DOHH2 (cell line): ENCODE measurements around the gene ASXL1.

ENCODE experiments used
- H3F3A ChIP-seq: fragments of 200-600 bp; sonication (generic), shearing (Covaris generic); 2 replicates; pipeline ENCODE4 v1.6.0; 2016; ENCODE audit warnings: antibody characterized with exemption, mild to moderate bottlenecking; ENCODE audit not compliant: control insufficient read depth, insufficient read depth
- H3K27ac ChIP-seq: fragments of 200-600 bp; sonication (generic); 2 replicates; pipeline ENCODE4 v1.5.1; 2014; ENCODE audit warnings: low read depth, mild to moderate bottlenecking, low read length, moderate library complexity
- H3K27me3 ChIP-seq: fragments of 200-600 bp; sonication (generic); 2 replicates; pipeline ENCODE4 v1.6.1; 2014; ENCODE audit warnings: mild to moderate bottlenecking, low read length, mixed read lengths; ENCODE audit not compliant: control insufficient read depth
- H3K36me3 ChIP-seq: fragments of 200-600 bp; sonication (generic); 2 replicates; pipeline ENCODE4 v1.6.1; 2014; ENCODE audit warnings: mild to moderate bottlenecking, low read length, moderate library complexity, mixed read lengths; ENCODE audit not compliant: control insufficient read depth
- H3K4me1 ChIP-seq: fragments of 200-600 bp; sonication (generic); 2 replicates; pipeline ENCODE4 v1.6.1; 2014; ENCODE audit warnings: mild to moderate bottlenecking, low read length, mixed read lengths; ENCODE audit not compliant: control insufficient read depth
- H3K4me2 ChIP-seq: fragments of 200-600 bp; sonication (generic); 2 replicates; pipeline ENCODE4 v1.6.0; 2014; ENCODE audit warnings: mild to moderate bottlenecking, low read length, moderate library complexity
- H3K4me3 ChIP-seq: fragments of 200-600 bp; sonication (generic); 2 replicates; pipeline ENCODE4 v1.5.1; 2014; ENCODE audit warnings: mild to moderate bottlenecking, low read length, mixed read lengths
- H3K79me2 ChIP-seq: fragments of 200-600 bp; sonication (generic); 2 replicates; pipeline ENCODE4 v1.6.1; 2014; ENCODE audit warnings: mild to moderate bottlenecking, low read length, mixed read lengths; ENCODE audit not compliant: control insufficient read depth
- H3K9me2 ChIP-seq: fragments of 200-600 bp; sonication (generic); replicated peaks from 2 replicates; pipeline ENCODE4 v1.6.1; 2014; ENCODE audit warnings: mild to moderate bottlenecking, low read length, mixed read lengths; ENCODE audit not compliant: control insufficient read depth
- H3K9me3 ChIP-seq: fragments of 200-600 bp; sonication (generic); 2 replicates; pipeline ENCODE4 v1.6.1; 2014; ENCODE audit warnings: antibody characterized with exemption, low read length, mixed read lengths; ENCODE audit not compliant: control insufficient read depth, insufficient read depth
- H4K20me1 ChIP-seq: fragments of 200-600 bp; sonication (generic); 2 replicates; pipeline ENCODE4 v1.6.0; 2014; ENCODE audit warnings: low read depth, mild to moderate bottlenecking, antibody characterized with exemption, low read length, moderate library complexity; ENCODE audit not compliant: control insufficient read depth, insufficient read depth
- CTCF ChIP-seq: fragments of 200-600 bp; sonication (generic); IDR thresholded peaks from one replicate; pipeline ENCODE4 v1.5.1; 2014; ENCODE audit warnings: antibody characterized with exemption, mild to moderate bottlenecking, low read depth, low read length; ENCODE audit not compliant: poor library complexity, severe bottlenecking
- EZH2phosphoT487 ChIP-seq: fragments of 200-600 bp; sonication (generic); IDR thresholded peaks from 2 replicates; pipeline ENCODE4 v1.6.1; 2017; ENCODE audit warnings: borderline replicate concordance, mild to moderate bottlenecking, antibody characterized with exemption, low read length, moderate library complexity, mixed read lengths

ASXL1 gene

DNA sequence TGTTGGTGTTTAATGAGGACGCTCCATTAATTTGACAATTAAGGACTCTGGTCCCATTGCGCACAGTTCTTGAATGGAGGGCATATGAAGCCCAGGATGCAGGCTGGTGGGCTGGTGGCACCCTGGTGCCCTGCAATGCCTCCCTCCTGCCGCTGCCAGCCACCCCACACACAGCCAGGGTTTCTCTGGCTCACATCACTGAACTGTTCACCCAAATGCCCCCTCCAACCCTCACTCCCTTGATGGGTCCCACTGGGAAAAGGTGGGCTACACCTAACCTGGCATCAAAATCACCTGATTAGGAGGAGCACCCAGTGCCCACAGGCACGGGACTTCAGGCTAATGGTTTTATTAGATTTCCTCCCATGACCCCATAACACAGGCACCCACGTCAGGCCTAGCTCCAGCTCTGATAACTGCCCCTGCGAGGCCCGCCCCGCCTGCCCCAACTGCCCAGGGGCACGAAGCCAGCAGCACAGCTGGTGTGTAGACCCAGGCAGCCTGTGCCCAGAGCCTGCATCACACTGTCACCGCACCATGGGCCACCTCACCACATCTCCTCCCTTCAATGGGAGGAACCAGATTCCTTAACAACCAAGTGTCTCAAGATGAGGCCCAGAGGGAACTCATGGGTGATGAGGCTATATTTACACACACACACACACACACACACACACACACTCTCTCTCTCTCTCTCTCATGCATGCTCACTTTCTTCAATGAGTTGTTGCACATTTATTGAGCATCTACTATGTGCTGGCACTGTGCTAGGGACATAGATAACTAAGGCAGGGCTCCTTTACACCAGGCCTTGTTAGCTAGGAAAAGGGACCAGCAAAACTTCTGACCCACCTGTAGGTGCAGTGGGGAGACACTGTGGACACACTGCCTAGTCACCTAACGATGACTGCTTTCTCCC, 119.7 kb downstream of the ASXL1 start:
- Histone ChIP-seq H3K36me3 (no peaks in the 10 kb centered on the region), H3K27me3 (peaks cover 8% of the 10 kb centered on the region), H4K20me1 (no peaks in the 10 kb centered on the region; the same call in 1 of the 2 replicates), H3K4me2 (no peak overlapping the region), H3K27ac (no peak overlapping the region), H3K9me2 (no peaks in the 10 kb centered on the region), H3K4me3 (no peak overlapping the region), H3F3A (peaks cover 4% of the 10 kb centered on the region; the same call in 1 of the 2 replicates), H3K4me1 (peaks cover 18% of the 10 kb centered on the region), H3K9me3 (no peaks in the 10 kb centered on the region), H3K79me2 (no peaks in the 10 kb centered on the region)
- no peak for TF ChIP-seq CTCF
- no peak for TF ChIP-seq EZH2phosphoT487

GRCh38 chr20:32478576-32478975, 120.4 kb downstream of the ASXL1 start:
- H4K20me1 ChIP-seq = no peaks in the 10 kb centered on the region; the same call in 1 of the 2 replicates
- TF ChIP-seq CTCF = no peak
- no peak for TF ChIP-seq EZH2phosphoT487

GRCh38 chr20:32479012-32479411, 120.9 kb downstream of the ASXL1 start:
- Histone ChIP-seq H3K27me3 (peaks cover 8% of the 10 kb centered on the region), H3K4me3 (no peak overlapping the region), H3K27ac (no peak overlapping the region), H3K36me3 (no peaks in the 10 kb centered on the region), H3F3A (peaks cover 4% of the 10 kb centered on the region; the same call in 1 of the 2 replicates), H4K20me1 (no peaks in the 10 kb centered on the region; the same call in 1 of the 2 replicates), H3K4me2 (no peak overlapping the region), H3K4me1 (peaks cover 19% of the 10 kb centered on the region), H3K9me2 (no peaks in the 10 kb centered on the region), H3K79me2 (no peaks in the 10 kb centered on the region), H3K9me3 (no peaks in the 10 kb centered on the region)
- TF ChIP-seq CTCF (no peak), EZH2phosphoT487 (no peak)

More at GRCh38 chr20:32478576-32478975, 120.4 kb downstream of the ASXL1 start:
- no peaks in the 10 kb centered on the region for H3K9me3 ChIP-seq
- no peak overlapping the region for H3K27ac ChIP-seq
- no peaks in the 10 kb centered on the region for H3K9me2 ChIP-seq
- H3K4me2 ChIP-seq = no peak overlapping the region
- H3K36me3 ChIP-seq = no peaks in the 10 kb centered on the region
- peaks cover 8% of the 10 kb centered on the region for H3K27me3 ChIP-seq
- H3K4me1 ChIP-seq = peaks cover 19% of the 10 kb centered on the region
- peaks cover 4% of the 10 kb centered on the region; the same call in 1 of the 2 replicates for H3F3A ChIP-seq
- no peaks in the 10 kb centered on the region for H3K79me2 ChIP-seq
- no peak overlapping the region for H3K4me3 ChIP-seq
